Cardiac ventricle fibroblast (primary cell): ENCODE results near the gene RFTN2. TPM values are rescaled to one million over a fixed set of nuclear protein-coding genes. Genes with fewer than 3 reads are reported as not detected.

Experiments
- total RNA-seq: library from RNA; depleted of rRNA; stranded (reverse); fragments of >200 nt; gene quantifications from 2 replicates; pipeline ENCODE4 v1.2.3, GENCODE V29; 2015

The RFTN2 gene
- total RNA-seq = 16.2 and 18.1 TPM in 2 replicates

DNA sequence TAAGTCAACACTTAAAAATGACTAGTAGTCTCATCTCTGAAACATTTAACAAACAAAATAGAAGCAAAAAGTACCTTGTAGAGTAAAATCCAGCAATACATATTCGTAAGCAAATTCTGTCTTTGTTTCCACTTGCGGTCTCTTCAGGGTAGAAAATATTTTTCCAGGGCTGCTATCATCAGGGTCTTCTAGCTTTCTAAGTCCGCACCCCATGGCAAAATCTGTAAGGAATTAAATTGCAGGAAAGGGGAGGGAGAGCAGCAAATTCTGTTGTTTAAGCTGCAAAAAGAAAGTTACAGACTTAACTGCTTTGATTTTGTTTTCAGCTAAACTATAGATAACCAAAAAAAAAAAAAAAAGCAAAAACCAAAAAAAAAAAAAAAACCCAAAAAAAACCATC lies at the start of gene RFTN2:
Gene RFTN2 (minus strand): TSS at position 342 of the 400 bp plus-strand sequence. CDS start 129 bp downstream, at position 213.

GRCh38 chr2:197705121-197705911 lies 29.9 kb upstream of the RFTN2 start, which contains the start of gene MARS2:
MARS2 (plus strand) TSS chr2:197705369; CDS start chr2:197705406, 37 bp downstream.

Other genes starting within 250 kb of the RFTN2 start
- 115 and 124 TPM in 2 replicates for gene SF3B1, start 240.6 kb downstream of the RFTN2 start, total RNA-seq
- gene COQ10B, start 222.0 kb downstream of the RFTN2 start, total RNA-seq = 19.3 and 22.3 TPM in 2 replicates
- gene HSPD1, start 175.7 kb downstream of the RFTN2 start, total RNA-seq = 112 and 113 TPM in 2 replicates
- 90.4 and 109 TPM in 2 replicates for gene HSPE1, start 175.2 kb downstream of the RFTN2 start, total RNA-seq
- 20.1 and 26.8 TPM in 2 replicates for gene MOB4, start 159.5 kb downstream of the RFTN2 start, total RNA-seq
- gene MARS2, start 29.8 kb upstream of the RFTN2 start, total RNA-seq = 4.6 and 5.3 TPM in 2 replicates
- not detected in 2 replicates for gene BOLL, start 109.7 kb upstream of the RFTN2 start, total RNA-seq
- 15.5 and 16.7 TPM in 2 replicates for gene PLCL1, start 129.0 kb upstream of the RFTN2 start, total RNA-seq